Gastroesophageal sphincter (tissue), 4 donors: ENCODE data around the gene COX6B1. TPM values are rescaled to one million over a fixed set of nuclear protein-coding genes. Genes with fewer than 3 reads are reported as not detected.

Source experiments
- ATAC-seq: fragments of 150-250 bp; one replicate; pipeline ENCODE4 v1.9.1; 2016; ENCODE audit warnings: mild to moderate bottlenecking, moderate library complexity
- H3K27ac ChIP-seq, 4 donors: fragments of 200-600 bp; sonication (generic) in 3 of 4; 1 replicate in 3 of 4; 2 replicates in 1 of 4; pipeline ENCODE4 v1.5.1; 2016 to 2019
- H3K27me3 ChIP-seq: fragments of 200-600 bp; sonication (generic); one replicate; pipeline ENCODE4 v1.5.1; 2019
- H3K36me3 ChIP-seq, 2 donors: fragments of 200-600 bp; sonication (generic); one replicate each; pipeline ENCODE4 v1.5.1; 2019; ENCODE audit warnings: control low read depth in 1 of 2
- H3K4me1 ChIP-seq, 3 donors: fragments of 200-600 bp; sonication (generic); 1 replicate in 2 of 3; 2 replicates in 1 of 3; pipeline ENCODE4 v1.5.1; 2016 to 2019; ENCODE audit warnings: control low read depth in 2 of 3
- H3K4me3 ChIP-seq, 2 donors: fragments of 200-600 bp; sonication (generic); one replicate each; pipeline ENCODE4 v1.5.1; 2019; ENCODE audit warnings: mild to moderate bottlenecking in 1 of 2, moderate library complexity in 1 of 2
- H3K9me3 ChIP-seq, 3 donors: fragments of 200-600 bp; sonication (generic); one replicate each; pipeline ENCODE4 v1.5.1; 2017 to 2019; ENCODE audit warnings: control low read depth in 2 of 3
- EP300 ChIP-seq: sonication (generic); formaldehyde crosslinking; IDR thresholded peaks from one replicate; pipeline ENCODE4 v1.6.1; 2017; ENCODE audit warnings: antibody characterized with exemption, mild to moderate bottlenecking
- POLR2A ChIP-seq, 2 donors: fragments of 450-650 bp; IDR thresholded peaks; one replicate each; pipeline ENCODE4 v1.6.1; 2017; ENCODE audit warnings: antibody characterized with exemption in 2 of 2, mild to moderate bottlenecking in 2 of 2, moderate library complexity in 1 of 2
- POLR2AphosphoS5 ChIP-seq: sonication (generic); formaldehyde crosslinking; IDR thresholded peaks from one replicate; pipeline ENCODE4 v1.6.1; 2017; ENCODE audit warnings: antibody characterized with exemption
- WGBS, 2 donors: methylation state at CpG; one replicate each; pipeline ENCODE4 v1.1.5; 2018; ENCODE audit warnings: low coverage in 1 of 2; 5-methylcytosine and 5-hydroxymethylcytosine counted together
- total RNA-seq, 4 donors: library from RNA; depleted of rRNA; stranded (reverse); fragments of >200 nt; gene quantifications; one replicate each; pipeline ENCODE4 v1.1.0, GENCODE V29; 2016
- TF ChIP-seq, protein P1 (sequence below), 4 experiments: fragments of 200-600 bp in 2 of 4; fragments of 450-650 bp in 2 of 4; sonication (generic) in 1 of 4; IDR thresholded peaks; one replicate each; pipeline ENCODE4 v1.5.1; 2017 to 2019; ENCODE audit warnings: antibody characterized with exemption in 4 of 4, mild to moderate bottlenecking in 2 of 4, moderate library complexity in 2 of 4

COX6B1 gene
- total RNA-seq, 4 donors from 2014 or later = 403 to 607 (median 414) TPM

DNA sequence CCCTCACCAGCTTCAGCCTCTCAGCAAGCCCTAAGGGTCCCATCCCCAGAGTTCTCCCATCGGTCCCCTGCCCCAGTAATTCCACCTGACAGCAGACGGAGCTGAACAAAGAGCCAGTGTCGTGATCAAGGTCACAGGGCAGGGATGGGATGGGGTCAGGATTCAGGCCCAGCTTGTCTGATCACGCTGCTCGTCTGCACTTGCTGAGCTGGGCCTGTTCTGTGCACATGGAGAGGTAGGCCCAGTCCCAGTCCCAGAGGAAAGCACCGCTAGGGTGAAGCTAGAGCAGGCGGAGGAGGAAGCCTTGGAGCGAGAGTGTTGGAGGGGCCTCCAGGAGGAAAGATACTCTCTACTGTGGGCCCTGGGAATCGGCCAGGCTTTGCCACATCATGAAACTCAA lies 26.4 kb upstream of the COX6B1 start:
- peaks cover 0 to 45% of the 10 kb centered on the region in 2 donors for H3K36me3 ChIP-seq
- no peaks in the 10 kb centered on the region for H3K4me1 ChIP-seq
- WGBS, 2 donors = 100% methylated on average over 2 of the region's 9 CpGs
- no peak for ATAC-seq
- H3K27ac ChIP-seq = no peak overlapping the region
- H3K4me3 ChIP-seq = no peak overlapping the region
- TF ChIP-seq POLR2AphosphoS5 (no peak), POLR2A (IDR thresholded peaks at IDR 0.05) (no peak)
- TF ChIP-seq, protein P1, sequence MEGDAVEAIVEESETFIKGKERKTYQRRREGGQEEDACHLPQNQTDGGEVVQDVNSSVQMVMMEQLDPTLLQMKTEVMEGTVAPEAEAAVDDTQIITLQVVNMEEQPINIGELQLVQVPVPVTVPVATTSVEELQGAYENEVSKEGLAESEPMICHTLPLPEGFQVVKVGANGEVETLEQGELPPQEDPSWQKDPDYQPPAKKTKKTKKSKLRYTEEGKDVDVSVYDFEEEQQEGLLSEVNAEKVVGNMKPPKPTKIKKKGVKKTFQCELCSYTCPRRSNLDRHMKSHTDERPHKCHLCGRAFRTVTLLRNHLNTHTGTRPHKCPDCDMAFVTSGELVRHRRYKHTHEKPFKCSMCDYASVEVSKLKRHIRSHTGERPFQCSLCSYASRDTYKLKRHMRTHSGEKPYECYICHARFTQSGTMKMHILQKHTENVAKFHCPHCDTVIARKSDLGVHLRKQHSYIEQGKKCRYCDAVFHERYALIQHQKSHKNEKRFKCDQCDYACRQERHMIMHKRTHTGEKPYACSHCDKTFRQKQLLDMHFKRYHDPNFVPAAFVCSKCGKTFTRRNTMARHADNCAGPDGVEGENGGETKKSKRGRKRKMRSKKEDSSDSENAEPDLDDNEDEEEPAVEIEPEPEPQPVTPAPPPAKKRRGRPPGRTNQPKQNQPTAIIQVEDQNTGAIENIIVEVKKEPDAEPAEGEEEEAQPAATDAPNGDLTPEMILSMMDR (IDR thresholded peaks at IDR 0.05) = no peak
- no peaks in the 10 kb centered on the region for H3K9me3 ChIP-seq
- H3K27me3 ChIP-seq = no peaks in the 10 kb centered on the region

DNA sequence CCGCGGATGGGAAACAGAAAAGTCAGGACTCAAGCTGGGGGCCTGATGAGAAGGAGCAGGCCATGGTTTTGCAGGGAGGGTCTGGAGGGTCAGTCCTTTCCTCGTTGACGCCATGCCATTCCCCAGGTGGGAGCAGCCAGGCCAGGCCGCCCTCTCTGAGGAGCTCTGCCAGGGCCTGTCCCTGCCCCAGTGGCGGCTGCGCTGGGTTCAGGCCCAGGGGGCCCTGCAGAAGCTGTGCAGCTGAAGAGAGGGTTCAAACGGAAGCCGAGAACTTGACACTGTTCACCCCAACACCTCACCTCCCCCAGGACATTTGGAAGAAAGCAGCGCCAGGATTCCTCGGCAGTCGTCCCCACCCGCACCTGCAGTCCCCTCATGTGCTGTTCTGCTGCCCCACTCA lies 25.4 kb upstream of the COX6B1 start:
- H3K4me1 ChIP-seq = peaks cover 0 to 2% (median 0%) of the 10 kb centered on the region in 3 donors
- ATAC-seq = no peak
- H3K9me3 ChIP-seq = no peaks in the 10 kb centered on the region
- WGBS, 2 donors = 80 to 87% methylated on average over 2 to 3 of the region's 13 CpGs
- peaks cover 0 to 35% of the 10 kb centered on the region in 2 donors for H3K36me3 ChIP-seq
- TF ChIP-seq POLR2AphosphoS5 (no peak), EP300 (no peak), POLR2A (IDR thresholded peaks at IDR 0.05) (no peak)
- TF ChIP-seq, protein P1 (IDR thresholded peaks at IDR 0.05) = no peak
- H3K27ac ChIP-seq = no peak overlapping the region
- H3K4me3 ChIP-seq = no peak overlapping the region
- H3K27me3 ChIP-seq = no peaks in the 10 kb centered on the region

DNA sequence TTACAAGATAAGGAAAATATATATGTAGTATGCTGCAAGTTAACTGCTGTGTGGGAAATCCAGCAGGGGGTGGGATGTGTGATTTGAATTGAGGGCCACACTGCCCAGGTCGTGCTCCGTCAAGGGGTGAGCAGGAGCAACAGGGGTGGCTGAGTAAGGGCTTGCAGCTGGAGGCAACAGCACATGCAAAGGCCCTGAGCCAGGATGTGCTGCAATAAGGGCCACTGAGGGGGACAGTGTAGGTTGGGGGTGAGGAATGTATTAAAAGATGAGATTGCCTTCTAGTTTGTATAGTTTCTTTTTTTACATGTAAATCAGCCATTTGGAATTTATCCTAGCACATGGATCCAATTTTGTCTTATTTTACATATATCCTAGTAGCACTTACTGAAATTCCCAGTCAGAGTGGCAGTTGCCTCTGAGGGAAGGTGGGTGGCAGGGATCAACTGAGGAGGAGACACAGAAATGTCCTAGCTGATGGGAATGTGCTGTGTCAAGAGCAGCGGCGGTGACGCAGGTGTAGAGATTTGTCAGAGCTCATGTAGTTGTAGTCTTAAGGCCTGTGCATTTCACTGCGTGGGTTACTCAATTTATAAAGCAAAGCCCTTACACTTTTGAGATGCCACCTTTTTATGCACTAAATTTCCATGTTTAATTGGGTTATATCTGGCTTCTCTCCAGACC lies 24.7 kb upstream of the COX6B1 start:
- Histone ChIP-seq H3K36me3 (peaks cover 0 to 28% of the 10 kb centered on the region in 2 donors), H3K4me3 (no peak overlapping the region)
- WGBS, 2 donors = 86 to 100% methylated on average over 1 to 6 of the region's 6 CpGs

DNA sequence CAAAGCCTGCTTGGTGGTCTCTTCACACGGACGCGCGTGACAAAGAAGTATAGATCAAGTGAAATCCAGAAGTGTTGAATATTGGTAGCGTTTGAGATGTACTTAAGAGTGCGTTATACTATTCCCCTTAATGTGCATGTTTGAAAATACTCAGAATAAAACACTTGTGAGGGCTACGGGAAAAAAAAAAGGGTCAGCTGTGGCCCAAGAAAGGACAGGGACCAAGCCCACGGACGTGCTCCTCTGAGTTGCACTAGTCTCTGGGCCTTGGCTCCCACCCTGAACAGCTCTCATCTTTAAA lies 19.9 kb upstream of the COX6B1 start:
- peak overlapping the region; percentile 97 to 99 for H3K4me3 ChIP-seq
- H3K27me3 ChIP-seq = no peaks in the 10 kb centered on the region
- peak overlapping the region; percentile 91 to 95 (median 94) for H3K27ac ChIP-seq
- H3K36me3 ChIP-seq = peaks cover 0 to 32% of the 10 kb centered on the region in 2 donors
- ATAC-seq = no peak
- peaks cover 2 to 31% (median 6%) of the 10 kb centered on the region in 3 donors for H3K4me1 ChIP-seq
- H3K9me3 ChIP-seq = no peaks in the 10 kb centered on the region
- TF ChIP-seq EP300 = no peak
- TF ChIP-seq POLR2A (IDR thresholded peaks at IDR 0.05) = no peak
- TF ChIP-seq, protein P1 (IDR thresholded peaks at IDR 0.05) = no peak
- WGBS, 2 donors = 4 to 7% methylated on average over 4 to 6 of the region's 9 CpGs

More for the DNA sequence above, 24.7 kb upstream of the COX6B1 start:
- ATAC-seq = no peak
- TF ChIP-seq POLR2A (IDR thresholded peaks at IDR 0.05) = no peak
- no peak for TF ChIP-seq EP300
- no peak for TF ChIP-seq POLR2AphosphoS5
- TF ChIP-seq, protein P1 (IDR thresholded peaks at IDR 0.05) = no peak
- H3K9me3 ChIP-seq = no peaks in the 10 kb centered on the region
- no peaks in the 10 kb centered on the region for H3K27me3 ChIP-seq
- H3K4me1 ChIP-seq = peaks cover 0 to 8% (median 0%) of the 10 kb centered on the region in 3 donors
- no peak overlapping the region for H3K27ac ChIP-seq

DNA sequence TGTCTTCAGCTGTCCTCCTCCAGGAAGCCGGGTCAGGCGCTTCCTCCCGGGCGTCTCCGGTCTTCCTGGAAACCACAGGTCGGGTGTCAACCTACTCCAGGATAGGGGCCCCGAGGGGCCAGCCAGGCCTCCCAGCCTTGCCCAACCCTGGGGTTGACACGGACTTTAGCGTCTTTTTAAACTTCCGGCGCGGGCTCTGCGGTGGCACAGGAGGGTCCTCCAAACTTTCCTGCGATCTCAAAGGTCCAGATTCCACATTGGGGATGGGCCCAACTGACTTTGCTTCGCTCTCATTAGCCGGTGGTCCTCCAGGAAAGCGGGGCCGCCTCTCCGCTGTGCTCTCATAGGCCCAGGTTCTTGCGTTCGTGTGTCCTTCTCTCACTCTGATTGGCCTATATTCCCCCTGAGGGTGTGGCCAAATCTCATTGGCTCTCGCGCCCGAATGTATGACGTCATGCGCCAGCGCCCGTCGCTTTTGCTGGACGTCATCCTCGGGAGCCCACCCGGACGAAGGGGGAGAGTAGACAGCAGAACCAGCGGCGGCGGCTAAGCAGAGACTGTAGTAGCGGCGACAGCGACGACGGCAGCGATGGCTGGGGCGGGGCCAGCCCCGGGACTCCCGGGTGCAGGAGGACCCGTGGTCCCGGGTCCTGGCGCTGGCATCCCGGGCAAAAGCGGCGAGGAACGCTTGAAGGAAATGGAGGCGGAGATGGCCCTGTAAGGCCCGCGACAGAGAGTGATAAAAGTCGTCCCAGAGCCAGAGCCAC lies 19.4 kb upstream of the COX6B1 start, which contains the start of gene RBM42:
Gene RBM42, plus strand, starts transcription at position 472 of the 767 bp plus-strand sequence. Its CDS starts 118 bp downstream, at position 590.
- Histone ChIP-seq H3K9me3 (no peaks in the 10 kb centered on the region), H3K27ac (peak within 1 kb of the TSS; percentile 91 to 95 (median 94)), H3K27me3 (no peaks in the 10 kb centered on the region), H3K4me3 (peak within 1 kb of the TSS; percentile 97 to 99), H3K4me1 (peaks cover 2 to 31% (median 6%) of the 10 kb centered on the region in 3 donors), H3K36me3 (peaks cover 0 to 37% of the 10 kb centered on the region in 2 donors)
- TF ChIP-seq POLR2AphosphoS5 (peak; percentile 85), POLR2A (IDR thresholded peaks at IDR 0.05) (peak; percentile 80 to 83), EP300 (no peak)
- TF ChIP-seq, protein P1 (IDR thresholded peaks at IDR 0.05) = no peak
- ATAC-seq = peak; percentile 100
- WGBS, 2 donors = no CpG with 5 or more reads among the region's 56 CpGs
